Choroid plexus epithelial cell (primary cell): ENCODE data around the gene ESPN.

Source experiments
- DNase-seq: peaks from one replicate; pipeline ENCODE4 v3.0.0-alpha.2; 2010; ENCODE audit warnings: low read depth
- H3K4me3 ChIP-seq: 2 replicates; pipeline ENCODE4 v1.5.1; 2011; ENCODE audit warnings: low read depth, mild to moderate bottlenecking, control low read depth, low read length, moderate library complexity
- CTCF ChIP-seq: conservative IDR thresholded peaks from 2 replicates; pipeline ENCODE4 v1.5.1; 2011; ENCODE audit warnings: low read depth, mild to moderate bottlenecking, control low read depth, inconsistent platforms, low read length, moderate library complexity

The ESPN gene

GRCh38 chr1:6466751-6467150, 42.2 kb downstream of the ESPN start:
- TF ChIP-seq CTCF: no peak
- no peak overlapping the region for H3K4me3 ChIP-seq
- no peak for DNase-seq

GRCh38 chr1:6467224-6467623, 42.6 kb downstream of the ESPN start:
- TF ChIP-seq CTCF: no peak
- no peak for DNase-seq
- no peak overlapping the region for H3K4me3 ChIP-seq

GRCh38 chr1:6467744-6468688, 43.4 kb downstream of the ESPN start:
- no peak overlapping the region for H3K4me3 ChIP-seq
- DNase-seq: no peak
- no peak for TF ChIP-seq CTCF

GRCh38 chr1:6468729-6469461, 44.3 kb downstream of the ESPN start:
- DNase-seq: no peak
- no peak overlapping the region for H3K4me3 ChIP-seq
- no peak for TF ChIP-seq CTCF

- H3K4me3 ChIP-seq: no peak overlapping the region
- DNase-seq: no peak
- no peak for TF ChIP-seq CTCF
Measured at GRCh38 chr1:6470132-6471085, 45.8 kb downstream of the ESPN start.

- TF ChIP-seq CTCF: no peak
- H3K4me3 ChIP-seq: no peak overlapping the region
- no peak for DNase-seq
Measured at GRCh38 chr1:6471086-6471969, 46.8 kb downstream of the ESPN start.
